WI38 (cell line): ENCODE measurements around the gene SUGCT.

Source experiments
- H3K4me3 ChIP-seq: 2 replicates; pipeline ENCODE4 v1.5.1; 2011; ENCODE audit warnings: low read depth, mild to moderate bottlenecking, control low read depth, low read length
- TF ChIP-seq, protein P1 (sequence below): IDR thresholded peaks from 2 replicates; pipeline ENCODE4 v1.5.1; 2012; ENCODE audit warnings: low read depth, mild to moderate bottlenecking, control low read depth, low read length

Gene SUGCT

DNA sequence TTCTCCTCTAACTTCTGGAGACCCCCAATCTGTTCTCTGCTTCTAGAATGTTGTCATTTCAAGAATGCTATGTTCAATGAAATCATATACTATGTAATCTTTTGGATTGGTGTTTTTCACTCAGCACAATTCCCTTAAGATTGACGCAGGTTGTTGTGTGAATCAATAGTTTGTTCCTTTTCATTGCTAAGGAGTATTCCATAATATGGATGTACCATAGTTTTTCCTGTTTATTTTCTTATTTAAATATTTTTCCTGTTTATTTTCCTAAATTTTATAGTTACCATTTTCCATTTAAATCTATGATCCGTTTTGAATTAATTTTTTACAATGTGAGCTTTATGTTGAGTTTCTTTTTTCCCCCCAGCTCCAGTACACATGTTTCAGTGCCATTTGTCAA, 604.5 kb downstream of the SUGCT start:
- TF ChIP-seq, protein P1, sequence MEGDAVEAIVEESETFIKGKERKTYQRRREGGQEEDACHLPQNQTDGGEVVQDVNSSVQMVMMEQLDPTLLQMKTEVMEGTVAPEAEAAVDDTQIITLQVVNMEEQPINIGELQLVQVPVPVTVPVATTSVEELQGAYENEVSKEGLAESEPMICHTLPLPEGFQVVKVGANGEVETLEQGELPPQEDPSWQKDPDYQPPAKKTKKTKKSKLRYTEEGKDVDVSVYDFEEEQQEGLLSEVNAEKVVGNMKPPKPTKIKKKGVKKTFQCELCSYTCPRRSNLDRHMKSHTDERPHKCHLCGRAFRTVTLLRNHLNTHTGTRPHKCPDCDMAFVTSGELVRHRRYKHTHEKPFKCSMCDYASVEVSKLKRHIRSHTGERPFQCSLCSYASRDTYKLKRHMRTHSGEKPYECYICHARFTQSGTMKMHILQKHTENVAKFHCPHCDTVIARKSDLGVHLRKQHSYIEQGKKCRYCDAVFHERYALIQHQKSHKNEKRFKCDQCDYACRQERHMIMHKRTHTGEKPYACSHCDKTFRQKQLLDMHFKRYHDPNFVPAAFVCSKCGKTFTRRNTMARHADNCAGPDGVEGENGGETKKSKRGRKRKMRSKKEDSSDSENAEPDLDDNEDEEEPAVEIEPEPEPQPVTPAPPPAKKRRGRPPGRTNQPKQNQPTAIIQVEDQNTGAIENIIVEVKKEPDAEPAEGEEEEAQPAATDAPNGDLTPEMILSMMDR, result no peak
- no peak overlapping the region for H3K4me3 ChIP-seq

DNA sequence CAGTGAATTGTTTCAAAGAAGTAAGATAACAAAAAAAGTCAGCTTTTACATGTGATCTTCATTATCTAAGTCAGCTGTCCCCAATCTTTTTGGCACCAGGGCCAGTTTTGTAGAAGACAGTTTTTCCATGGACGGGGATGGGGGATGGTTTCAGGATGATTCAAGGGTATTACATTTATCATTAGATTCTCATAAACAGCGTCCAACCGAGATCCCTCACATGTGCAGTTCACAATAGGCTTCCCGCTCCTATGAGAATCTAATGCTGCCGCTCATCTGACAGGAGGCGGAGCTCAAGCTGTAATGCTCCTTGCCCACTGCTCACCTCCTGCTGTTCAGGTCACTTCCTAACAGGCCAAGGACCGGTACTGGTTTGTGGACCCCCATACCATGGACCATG, 607.5 kb downstream of the SUGCT start:
- H3K4me3 ChIP-seq, result no peak overlapping the region
- TF ChIP-seq, protein P1, result no peak

DNA sequence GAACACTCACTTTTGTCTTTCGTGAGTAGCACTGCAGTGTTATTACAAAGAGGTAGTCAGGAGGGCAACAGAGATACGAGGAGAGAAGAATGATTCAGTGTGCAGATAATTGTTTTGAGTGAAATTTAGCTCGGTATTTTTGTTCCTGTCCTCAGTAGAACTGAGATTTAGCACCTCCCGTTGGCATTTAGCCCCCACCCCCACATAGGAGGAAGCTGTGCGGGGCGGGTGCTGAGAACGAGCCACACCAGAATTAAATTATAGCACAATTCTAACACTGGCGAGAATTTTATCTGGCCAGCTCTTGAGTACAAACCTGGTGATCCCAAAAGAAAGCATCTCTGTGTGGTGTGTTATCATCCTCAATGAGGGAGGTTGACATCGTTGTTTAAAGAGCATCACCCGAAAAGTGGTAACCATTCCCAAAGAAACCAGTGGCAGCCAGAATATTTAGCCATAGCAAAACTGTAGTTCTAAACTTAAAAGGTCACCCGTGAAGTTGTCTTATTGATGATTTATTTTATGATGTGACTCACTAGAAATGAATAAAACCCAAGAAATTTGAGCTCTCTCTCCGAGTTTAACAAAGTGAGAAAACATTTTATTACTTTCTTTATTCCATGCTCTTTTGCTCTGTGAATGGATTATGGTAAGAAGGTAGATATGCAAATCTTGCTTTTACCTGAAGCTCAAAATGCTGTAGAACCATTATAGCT, 612.2 kb downstream of the SUGCT start:
- no peak overlapping the region for H3K4me3 ChIP-seq
- TF ChIP-seq, protein P1, result no peak

DNA sequence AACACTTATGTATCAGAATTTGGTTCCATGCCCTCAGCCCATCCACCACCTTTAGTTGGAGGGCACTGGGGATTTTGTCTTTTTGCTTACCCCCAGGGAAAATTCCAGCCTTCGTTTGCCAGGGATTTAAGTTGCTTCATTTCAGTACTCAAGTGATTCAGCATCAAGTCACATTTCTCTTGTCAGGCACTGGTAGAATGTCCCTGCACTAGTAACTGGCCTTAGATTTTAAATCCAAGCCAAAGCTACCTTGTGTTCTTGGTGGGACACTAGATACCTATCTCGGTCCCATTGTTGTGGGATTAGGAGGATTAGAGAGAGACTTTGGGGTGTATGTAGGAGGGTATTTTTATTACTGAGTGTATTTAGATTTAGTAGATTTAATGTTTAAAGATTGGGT, 613.1 kb downstream of the SUGCT start:
- H3K4me3 ChIP-seq, result no peak overlapping the region
- TF ChIP-seq, protein P1, result no peak

DNA sequence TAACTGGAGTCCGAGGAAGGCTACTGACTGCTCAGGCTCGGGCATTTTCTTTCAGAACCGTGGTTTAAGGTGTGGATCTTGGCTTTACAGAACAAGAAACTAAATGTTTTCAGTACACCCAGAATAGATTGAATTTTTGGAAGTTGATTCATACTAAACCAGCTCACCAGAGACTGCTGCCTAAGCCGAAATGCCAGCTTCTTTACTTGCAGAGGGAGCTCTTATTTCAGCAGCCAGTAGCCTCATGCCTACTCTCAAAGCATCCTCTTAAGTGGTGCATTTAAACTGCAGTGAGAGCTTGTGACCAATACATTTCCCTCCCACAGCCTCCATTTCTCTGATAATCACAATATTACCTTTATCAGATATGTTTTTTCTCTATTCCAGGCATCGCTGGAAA, 615.1 kb downstream of the SUGCT start:
- TF ChIP-seq, protein P1, result no peak
- no peak overlapping the region for H3K4me3 ChIP-seq

DNA sequence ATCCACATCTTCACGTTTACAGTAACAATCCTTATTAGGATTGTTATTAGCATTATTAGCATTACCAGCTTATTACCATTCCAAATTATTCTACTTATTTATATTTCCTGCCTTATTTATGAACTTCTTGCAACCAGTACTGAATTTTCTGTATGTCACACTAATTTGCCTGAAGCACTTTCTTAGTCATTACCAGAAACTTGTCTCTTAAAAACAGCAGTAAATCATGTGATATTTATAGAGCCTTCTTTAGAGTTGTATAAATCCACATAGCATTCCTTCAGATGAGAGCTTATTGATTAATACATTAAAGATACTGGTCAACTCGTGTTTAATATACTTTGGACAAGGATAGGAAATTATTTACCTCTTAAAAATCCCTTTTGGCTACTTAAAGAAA, 618.6 kb downstream of the SUGCT start:
- TF ChIP-seq, protein P1, result no peak

DNA sequence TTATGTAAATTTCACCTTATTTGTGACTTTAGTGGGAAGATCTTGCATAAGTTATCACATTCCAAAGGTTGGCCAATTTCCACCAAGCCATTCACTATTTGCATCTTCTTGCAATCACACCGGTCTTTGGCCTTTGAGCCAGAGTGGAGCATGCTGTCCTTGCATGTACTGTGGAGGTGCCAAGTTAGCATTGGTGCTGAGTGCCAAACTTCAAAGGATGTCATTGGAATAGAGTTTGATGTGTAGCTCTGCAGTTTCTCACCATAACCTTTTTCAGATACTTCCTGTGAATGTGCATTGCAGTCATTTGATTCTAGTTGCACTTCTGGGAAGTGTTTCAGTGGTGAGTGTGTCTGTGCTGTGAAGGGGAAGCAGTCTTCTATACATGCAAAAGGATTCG, 620.6 kb downstream of the SUGCT start:
- no peak overlapping the region for H3K4me3 ChIP-seq
- TF ChIP-seq, protein P1, result no peak

More for the DNA sequence above, 618.6 kb downstream of the SUGCT start:
- no peak overlapping the region for H3K4me3 ChIP-seq
